HG03097 (cell line): ENCODE results near the gene CNNM2.
"Not testable (repeated sequence)": the region's sequence is repeated elsewhere in the genome, so short reads cannot be mapped to it uniquely, and the experiment has no call there.

Source experiments
- ATAC-seq: cut with Tn5 transposase; IDR thresholded peaks from one replicate; pipeline ENCODE4 v1.9.1; 2021; ENCODE audit not compliant: unreplicated experiment, low FRiP score

The CNNM2 gene

DNA sequence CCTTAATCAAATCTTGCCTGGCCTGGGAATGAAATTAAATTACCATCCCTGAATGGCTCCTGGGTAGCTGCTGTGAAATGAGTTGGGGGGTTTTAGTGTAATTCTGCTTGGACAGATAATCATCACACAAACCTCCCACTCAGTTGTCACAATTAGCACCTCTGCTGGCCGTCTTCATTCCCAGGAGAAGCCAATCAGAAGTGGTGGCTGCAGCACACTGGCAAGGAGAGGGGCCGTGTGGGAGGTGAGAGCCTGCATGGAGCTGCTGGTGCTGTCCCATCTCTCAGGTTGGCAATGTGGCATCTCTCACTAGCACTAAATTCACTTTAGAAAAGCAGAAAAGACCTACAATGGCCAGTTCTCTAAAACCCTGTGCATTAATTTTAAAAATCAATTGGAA is 182.5 kb downstream of the CNNM2 start:
- ATAC-seq, result no peak

DNA sequence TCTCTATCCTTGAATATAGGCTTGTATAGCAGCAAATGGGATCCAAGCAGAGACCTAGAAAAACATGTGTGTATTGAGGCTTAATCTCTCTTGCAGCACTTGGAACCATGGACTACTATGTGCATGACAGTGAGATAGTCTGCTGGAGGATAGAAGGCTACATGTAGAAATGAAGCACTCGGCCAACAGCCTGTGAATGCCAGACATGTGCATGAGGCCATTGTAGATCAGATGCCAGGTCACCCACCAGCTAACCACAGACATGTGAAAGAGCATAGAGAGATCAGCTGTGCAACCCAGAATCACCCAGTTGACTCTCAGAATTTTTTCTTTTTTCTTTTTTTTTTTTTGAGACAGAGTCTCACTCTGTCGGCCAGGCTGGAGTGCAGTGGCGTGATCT is 184.1 kb downstream of the CNNM2 start:
- ATAC-seq, result no peak

DNA sequence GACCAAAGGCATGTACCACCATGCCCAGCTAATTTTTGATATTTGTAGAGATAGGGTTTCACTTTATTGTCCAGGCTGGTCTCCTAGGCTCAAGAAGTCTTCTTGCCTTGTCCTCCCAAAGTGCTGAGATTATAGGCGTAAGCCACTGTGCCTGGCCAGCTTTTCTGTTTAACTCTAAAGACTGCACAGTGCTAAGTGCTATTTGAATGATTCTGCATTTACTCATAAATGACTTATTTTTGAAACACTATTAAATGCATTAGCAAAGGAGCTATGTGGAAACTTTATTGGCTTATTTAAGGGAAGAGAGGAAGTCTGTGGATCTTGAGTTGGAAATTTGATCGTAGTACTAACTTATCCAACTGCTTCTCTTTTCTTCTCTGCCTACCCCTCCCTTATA is 185.9 kb downstream of the CNNM2 start:
- no peak for ATAC-seq

DNA sequence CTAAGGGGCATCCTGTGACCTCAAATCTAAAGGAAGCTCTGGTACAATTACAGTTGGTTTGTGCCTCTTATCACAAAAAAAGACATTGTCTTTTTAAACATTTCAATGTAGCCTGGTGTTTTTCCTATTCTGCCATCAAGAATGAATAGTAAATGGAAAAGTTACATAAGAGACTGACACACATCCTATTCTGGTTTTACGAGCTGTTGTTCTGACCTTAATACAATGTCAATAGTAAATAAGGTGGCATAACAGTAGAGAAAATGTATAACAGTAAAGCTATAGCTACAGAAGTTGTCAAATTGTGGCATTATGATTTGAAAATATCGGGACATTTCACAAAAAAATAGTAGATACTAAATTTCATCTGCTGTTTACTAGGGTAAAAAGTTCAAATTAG is 186.6 kb downstream of the CNNM2 start:
- no peak for ATAC-seq

DNA sequence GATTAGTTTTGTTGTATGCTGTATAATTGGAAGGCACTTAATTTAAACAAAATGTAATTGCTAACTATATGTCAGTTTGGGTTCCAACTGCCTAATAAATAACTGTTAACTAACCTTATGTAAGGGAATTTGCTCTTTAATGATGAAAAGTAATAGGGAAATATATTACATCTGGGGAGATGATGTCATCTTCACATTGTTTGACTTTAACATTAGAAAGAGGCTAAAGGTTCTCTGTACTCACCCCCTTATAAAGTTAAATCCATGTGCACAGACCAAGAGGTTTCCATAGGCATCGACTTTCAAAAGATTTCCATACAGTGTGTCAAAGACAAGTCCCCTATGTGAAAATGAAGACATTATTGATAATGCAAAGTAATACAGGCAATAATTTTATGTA is 187.4 kb downstream of the CNNM2 start:
- ATAC-seq, result no peak

DNA sequence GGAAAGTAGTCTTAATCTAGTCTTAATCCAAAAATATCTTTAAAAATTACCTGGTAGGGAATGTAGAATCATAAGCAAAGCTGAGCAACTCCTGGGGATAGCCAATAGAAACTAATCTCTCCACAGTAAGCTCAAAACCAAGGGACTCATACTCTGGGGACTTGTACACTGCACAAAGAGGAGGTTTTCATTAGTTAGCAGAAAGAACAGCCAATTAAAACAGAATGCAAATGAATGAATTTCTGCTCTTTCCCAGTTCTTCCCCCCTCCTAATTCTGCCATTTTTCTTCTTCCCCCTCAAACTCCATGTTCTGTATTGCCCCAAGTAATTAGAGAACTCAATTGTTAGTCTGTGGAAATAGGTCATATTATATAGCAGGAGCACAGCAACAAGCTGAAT is 188.4 kb downstream of the CNNM2 start:
- no peak for ATAC-seq

DNA sequence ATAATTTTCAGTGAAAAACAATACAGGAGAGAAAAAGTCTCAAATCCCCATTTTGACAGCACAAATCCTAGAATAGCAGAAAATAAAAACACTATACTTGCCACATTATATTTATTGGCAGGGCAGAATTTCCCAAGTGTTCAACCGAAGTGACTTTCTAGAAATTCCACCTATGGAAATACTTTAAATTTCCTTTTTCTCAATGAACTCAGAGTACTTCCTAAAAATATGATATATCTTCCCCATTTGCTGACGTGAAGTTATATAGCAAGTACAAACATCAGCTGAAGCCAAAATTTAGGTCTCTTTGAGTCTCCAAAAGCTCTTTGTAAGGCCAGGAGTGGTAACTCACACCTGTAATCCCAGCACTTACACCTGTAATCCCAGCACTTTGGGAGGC is 191.7 kb downstream of the CNNM2 start:
- no peak for ATAC-seq

DNA sequence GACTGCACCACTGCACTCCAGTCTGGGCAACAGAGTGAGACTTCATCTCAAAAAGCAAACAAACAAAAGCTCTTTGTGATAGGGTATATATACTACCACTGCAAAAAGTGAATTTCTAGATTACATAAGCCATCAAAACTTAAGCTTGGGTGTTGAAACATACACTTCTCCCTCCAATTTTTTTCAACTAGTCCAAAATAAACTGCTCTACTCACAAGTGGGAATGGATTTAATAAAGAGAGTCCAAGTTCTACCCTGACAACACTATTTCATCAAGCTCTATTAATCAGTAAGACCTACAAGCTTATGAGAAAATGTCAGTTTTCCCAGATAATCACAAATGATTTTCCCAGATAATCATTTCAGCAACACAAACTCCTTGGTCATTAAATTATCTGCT is 192.3 kb downstream of the CNNM2 start:
- no peak for ATAC-seq

DNA sequence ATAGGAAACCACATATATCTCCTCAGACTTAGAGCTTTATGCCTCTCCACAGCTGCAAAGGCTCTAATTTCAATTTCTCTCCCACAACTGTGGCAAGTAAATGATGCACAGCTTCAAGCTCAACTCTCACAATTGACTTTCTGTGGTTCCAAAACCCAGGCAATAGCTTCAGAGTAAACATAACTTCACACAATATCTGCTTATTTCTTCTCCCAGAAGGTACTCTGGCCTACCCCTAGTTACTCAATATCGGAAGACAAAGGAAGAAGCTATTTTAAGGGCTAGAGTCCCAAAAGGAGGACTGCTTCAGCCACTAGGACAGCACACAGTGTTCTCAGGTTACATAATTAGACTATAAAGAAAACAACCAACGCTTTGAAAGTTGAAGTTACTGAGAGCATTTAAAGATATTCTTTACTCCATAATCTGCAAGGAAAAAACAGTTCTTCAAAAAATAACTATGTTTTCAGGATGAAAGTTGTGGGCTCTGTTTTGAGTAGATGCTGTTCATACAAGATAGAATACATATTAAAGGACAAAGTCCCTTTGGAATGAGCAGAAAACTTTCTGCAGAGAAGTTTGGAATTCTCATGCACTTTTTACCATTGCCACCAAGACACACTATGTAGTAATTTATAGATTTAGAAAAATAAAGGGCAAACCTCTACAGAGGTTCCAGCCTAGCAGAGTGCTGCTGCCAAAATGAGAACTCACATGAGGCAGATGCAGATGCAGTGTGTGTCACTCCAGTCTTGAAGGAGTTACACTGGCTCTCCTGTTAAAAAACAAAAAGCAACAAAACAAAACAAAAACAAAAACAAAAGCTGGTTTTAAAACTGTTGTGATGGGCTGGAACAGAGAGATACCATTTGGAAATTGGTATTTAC is 193.2 kb downstream of the CNNM2 start:
- ATAC-seq, result peak; percentile 60

DNA sequence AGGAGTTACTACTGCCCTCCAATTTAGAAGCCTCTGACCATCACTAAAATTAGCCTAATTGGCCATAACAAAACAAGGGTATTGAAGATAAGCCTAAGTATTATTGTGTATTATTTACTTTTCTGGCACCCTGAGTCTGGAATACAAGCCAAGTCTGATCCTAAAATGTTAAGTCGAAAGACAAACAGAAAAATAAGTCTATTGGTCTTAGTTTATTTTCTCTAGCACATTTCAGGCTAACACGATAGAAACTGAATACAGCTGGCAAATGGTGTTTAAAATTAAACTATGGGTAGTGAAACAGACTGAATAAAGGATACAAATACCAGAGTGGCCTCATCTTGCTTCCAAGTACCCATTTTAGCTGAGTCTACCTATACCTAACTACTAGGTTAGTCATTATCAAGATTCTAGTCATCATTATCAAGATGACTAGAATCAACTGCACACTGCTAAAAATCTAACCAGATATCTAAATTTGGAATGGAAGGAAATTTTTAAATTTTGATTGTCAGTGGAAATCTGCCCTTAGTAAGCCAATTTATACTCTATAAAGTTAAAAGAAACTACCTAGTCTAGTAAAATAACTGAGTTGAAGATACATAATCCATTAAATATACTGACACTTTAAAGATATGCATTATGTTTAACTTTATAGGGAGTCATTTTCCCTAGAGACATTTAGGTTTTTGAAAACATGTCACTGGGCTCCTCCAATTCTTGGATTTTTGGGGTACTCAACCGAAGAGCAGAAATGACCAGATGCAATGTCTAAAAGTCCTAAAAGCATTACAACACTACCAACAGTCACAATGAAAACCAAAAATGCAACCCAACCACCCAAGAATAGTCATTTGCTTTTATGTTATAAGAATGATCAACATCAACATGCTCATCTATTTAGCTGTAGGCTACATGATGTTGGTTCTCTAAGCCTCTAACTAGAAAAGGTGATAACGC is 194.1 kb downstream of the CNNM2 start:
- peak; percentile 60 for ATAC-seq

DNA sequence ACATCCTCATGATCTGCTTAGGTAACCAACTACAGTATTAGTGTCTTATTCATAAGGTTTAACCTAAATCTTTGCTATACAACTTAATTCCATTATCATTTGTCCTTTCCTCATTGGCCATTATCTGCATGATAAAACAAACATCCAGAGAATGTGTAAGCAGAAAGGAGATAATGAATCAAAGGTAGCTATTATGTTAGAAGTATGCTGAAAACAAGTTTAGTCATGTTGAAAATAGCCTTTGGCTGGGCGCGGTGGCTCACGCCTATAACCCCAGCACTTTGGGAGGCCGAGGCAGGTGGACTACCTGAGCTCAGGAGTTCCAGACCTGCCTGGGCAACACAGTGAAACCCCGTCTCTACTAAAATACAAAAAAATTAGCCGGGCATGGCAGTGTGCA is 196.8 kb downstream of the CNNM2 start:
- ATAC-seq, result no peak

DNA sequence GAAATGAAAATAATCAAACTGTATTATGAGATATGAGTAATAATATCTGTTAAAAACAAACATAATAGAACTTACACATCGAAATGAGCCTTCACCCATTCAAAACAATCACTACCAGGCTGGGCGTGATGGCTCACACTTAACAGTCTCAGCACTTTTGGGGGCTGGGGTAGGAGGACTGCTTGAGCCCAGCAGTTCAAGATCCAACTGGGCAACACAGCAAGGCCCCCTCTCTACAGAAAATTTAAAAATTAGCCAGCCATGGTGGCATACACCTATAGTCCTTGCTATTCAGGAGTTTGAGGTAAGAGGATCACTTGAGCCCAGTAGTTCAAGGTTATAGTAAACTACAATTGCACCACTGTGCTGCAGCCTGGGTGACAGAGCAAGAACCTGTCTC is 199.2 kb downstream of the CNNM2 start:
- ATAC-seq, result no peak

DNA sequence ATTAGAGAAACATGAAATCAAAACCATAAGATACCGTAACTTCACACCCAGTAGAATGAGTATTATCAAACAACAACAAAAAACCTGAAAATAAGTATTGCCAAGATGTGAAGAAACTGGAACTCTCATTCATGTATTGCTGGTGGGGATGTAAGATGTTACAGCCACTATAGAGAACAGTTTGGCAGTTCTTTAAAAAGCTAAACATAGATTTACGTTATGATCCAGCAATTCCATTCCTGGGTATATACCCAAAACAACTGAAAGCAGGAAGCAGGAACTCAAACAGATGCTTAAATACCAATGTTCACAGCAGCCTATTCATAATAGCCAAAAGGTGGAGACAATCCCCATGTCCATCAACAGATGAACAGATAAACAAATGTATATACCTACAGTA is 202.5 kb downstream of the CNNM2 start:
- ATAC-seq, result no peak

DNA sequence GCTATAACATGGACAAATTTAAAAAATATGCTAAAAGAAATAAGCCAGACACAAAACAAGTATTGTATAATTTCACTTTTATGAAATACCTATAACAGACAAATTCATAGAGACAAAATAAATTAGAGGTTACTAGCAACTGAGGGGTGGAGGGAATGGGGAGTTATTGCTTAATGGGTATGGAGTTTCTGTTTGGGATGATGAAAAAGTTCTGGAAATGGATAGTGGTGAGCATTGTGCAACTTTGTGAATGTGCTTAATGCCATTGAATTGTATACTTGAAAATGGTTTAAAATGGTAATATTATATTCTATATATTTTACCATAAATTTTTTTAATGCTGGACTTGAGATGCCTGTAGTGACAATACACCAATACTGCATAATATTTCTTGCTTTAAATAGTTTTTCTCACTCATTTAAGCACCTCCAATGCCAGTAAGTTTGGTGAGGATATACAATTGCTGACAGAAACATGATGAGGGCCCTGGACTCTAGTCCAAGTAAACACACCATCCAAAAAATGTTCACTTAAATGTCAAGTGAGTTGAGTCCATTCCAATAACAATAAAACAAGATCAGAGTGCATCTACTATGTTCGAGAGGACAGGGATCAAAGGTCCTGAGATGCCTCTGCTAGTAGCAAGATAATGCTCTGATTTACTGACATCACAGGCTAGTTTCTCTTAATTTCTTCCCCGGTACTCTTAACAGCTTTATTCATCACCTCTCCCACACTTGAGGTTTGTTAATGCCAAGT is 203.1 kb downstream of the CNNM2 start:
- no peak for ATAC-seq

DNA sequence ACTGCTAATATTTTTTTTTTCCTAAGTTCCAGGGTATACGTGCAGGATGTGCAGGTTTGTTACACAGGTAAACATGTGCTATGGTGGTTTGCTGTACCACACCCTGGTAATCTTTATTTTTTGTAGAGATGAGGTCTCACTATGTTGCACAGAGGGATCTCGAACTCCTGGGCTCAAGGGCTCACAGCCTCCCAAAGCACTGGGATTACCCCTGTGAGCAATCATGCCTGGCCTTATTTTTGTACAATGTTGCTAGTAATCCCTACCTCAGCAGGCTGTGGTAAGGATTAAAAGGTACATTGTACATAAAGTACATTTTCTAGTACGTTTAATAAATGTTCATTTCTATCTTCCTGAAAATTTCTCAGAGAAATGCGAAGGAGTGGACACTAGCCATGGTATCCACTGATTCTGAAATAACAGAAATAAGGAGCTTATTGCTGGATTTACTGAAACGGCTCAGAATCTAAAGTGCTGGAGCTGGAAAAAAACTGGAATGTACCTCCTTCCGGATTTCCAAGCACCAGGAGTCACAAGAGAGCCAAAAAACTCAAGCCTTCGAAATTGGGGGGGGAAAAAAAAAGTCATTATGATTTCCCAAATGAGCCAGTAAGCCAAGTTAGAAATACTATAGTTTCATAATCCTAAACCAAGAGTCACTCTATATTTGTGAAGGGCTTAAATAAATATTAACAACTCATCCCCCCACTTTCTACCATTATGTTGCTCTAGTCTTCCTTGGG is 205.4 kb downstream of the CNNM2 start:
- no peak for ATAC-seq

DNA sequence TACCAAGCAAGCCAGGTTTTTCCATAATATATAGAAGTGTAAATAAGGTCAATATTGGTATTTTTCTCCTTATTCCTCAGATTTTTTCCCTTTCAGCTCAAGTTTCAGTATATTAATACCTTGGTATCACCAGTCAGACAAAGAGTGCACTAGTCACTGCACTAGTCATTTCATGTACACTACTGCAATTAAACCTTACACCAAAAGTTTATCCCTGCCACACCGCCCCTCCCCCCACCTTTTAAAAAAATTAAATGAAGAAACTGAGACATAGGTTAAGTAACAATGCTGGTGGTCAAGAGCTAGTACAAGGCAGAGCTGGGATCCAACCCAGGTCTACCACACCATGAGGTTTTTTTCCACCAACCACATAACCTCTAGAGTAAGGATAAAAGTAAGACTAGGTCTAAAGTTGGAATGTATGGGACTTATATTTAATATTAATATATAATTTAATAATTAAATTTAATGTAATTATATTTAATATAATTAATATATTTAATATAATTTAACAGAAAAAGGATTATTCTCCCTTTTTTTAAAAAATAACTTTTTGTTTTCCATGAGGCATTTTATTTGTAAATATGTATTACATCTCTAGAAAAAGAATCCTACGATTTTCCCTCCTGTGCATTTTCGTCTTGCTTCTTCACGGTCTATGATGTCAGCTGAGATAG is 206.5 kb downstream of the CNNM2 start:
- no peak for ATAC-seq

DNA sequence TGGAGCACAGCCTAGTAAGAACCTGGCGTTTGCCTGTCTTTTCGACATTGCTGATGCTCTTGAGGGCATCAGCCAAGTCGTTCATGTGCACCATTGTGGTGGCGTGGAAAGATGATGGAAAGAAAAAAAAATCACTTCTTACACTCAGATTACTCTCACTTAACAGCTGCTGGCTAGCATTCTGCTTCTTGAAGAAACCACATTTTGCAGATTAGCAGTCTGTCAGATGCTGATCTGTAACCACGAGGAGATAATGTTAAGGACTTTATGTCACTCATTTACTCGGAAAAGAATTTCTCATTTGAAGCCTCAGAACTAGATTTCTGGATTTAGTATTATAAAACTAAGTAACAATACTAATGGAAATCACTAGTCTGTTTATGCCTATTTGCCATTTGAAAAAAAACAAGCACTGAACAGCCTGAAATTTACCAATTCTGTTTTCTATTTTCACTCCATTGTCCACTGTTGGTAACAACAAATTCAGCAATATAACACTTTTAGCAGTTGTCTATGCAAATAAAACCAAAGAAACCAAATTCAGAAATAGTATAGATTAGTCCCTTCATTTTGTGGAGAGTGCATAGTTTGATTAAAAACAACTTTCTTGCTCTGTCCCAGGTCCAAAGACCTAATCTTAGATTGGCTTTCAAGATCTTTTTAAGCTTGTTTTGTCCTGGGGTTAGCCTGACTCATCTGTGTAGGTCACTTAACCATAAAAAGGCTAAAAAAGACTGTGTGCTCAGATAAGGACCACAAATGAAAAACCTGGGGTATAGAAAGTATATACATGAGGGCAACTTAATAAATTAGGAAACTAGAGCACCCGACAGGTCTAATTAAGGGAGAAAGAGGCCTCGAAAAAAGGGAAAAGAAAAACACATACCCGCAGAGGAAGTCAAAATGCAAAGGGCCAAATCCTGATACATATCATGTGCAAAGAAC is 207.5 kb downstream of the CNNM2 start:
- peak; percentile 86 for ATAC-seq

DNA sequence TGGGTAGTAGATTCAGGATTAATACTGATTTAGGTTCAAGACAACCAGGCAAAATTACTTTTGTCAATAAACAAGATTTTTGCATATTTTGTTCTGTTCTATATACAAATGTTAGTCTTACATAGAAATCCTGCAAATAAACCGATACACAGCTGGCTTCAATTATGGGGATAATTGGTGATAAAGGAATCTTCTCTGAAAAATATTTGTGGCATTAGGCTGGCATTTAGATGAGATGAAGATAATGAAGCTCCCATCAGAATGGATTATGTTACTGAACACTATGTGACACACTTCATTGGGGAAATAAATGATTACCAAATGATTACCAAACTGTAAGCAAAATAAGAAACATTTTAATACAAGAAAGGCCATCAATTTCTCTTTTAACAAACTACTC is 209.1 kb downstream of the CNNM2 start:
- ATAC-seq, result no peak

DNA sequence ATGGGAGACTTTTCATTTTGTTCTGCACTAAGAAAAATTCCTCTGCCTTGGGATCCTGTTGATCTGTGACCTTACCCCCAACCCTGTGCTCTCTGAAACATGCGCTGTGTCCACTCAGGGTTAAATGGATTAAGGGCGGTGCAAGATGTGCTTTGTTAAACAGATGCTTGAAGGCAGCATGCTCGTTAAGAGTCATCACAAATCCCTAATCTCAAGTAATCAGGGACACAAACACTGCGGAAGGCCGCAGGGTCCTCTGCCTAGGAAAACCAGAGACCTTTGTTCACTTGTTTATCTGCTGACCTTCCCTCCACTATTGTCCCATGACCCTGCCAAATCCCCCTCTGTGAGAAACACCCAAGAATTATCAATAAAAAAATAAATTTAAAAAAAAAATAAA is 212.1 kb downstream of the CNNM2 start:
- ATAC-seq, result not testable (repeated sequence)
